ENCODE results near the gene VPS45.

VPS45 gene

GRCh38 chr1:150076066-150076465 lies 8.5 kb downstream of the VPS45 start:
- no peak for ATAC-seq
- TF ChIP-seq TSHZ2 (CRISPR knock-in tag; IDR thresholded peaks at IDR 0.05) (no peak), ZFP30 (CRISPR knock-in tag; IDR thresholded peaks at IDR 0.05) (no peak), ZC3H10 (CRISPR knock-in tag; IDR thresholded peaks at IDR 0.05) (no peak), ZNF70 (CRISPR knock-in tag; IDR thresholded peaks at IDR 0.05) (no peak), ZNF8 (CRISPR knock-in tag; IDR thresholded peaks at IDR 0.05) (no peak), PATZ1 (CRISPR knock-in tag; IDR thresholded peaks at IDR 0.05; ENCODE audit: borderline replicate concordance) (no peak), CREB5 (CRISPR knock-in tag; IDR thresholded peaks at IDR 0.05; ENCODE audit: low read depth) (no peak), ESRRG (CRISPR knock-in tag; IDR thresholded peaks at IDR 0.05) (no peak), ARNTL (CRISPR knock-in tag; IDR thresholded peaks at IDR 0.05; ENCODE audit: borderline replicate concordance, low read depth) (no peak), CSDC2 (CRISPR knock-in tag; IDR thresholded peaks at IDR 0.05) (no peak), RARB (CRISPR knock-in tag; IDR thresholded peaks at IDR 0.05) (no peak), ZFP3 (CRISPR knock-in tag; IDR thresholded peaks at IDR 0.05) (no peak)

- no peak for ATAC-seq
- TF ChIP-seq ARNTL (CRISPR knock-in tag; IDR thresholded peaks at IDR 0.05; ENCODE audit: borderline replicate concordance, low read depth): no peak
- TF ChIP-seq BACH2 (CRISPR knock-in tag; IDR thresholded peaks at IDR 0.05; ENCODE audit: borderline replicate concordance): no peak
- TF ChIP-seq, protein P1, sequence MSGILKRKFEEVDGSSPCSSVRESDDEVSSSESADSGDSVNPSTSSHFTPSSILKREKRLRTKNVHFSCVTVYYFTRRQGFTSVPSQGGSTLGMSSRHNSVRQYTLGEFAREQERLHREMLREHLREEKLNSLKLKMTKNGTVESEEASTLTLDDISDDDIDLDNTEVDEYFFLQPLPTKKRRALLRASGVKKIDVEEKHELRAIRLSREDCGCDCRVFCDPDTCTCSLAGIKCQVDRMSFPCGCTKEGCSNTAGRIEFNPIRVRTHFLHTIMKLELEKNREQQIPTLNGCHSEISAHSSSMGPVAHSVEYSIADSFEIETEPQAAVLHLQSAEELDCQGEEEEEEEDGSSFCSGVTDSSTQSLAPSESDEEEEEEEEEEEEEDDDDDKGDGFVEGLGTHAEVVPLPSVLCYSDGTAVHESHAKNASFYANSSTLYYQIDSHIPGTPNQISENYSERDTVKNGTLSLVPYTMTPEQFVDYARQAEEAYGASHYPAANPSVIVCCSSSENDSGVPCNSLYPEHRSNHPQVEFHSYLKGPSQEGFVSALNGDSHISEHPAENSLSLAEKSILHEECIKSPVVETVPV (CRISPR knock-in tag; IDR thresholded peaks at IDR 0.05): no peak
- TF ChIP-seq GLIS3 (CRISPR knock-in tag; IDR thresholded peaks at IDR 0.05): no peak
- TF ChIP-seq ESRRG (CRISPR knock-in tag; IDR thresholded peaks at IDR 0.05): no peak
- no peak for TF ChIP-seq ZFP30 (CRISPR knock-in tag; IDR thresholded peaks at IDR 0.05)
- TF ChIP-seq RARB (CRISPR knock-in tag; IDR thresholded peaks at IDR 0.05): no peak
- TF ChIP-seq ZNF565 (CRISPR knock-in tag; conservative IDR thresholded peaks at IDR 0.05; ENCODE audit: low read depth): no peak
- TF ChIP-seq ZFP3 (CRISPR knock-in tag; IDR thresholded peaks at IDR 0.05): no peak
- no peak for TF ChIP-seq ZNF8 (CRISPR knock-in tag; IDR thresholded peaks at IDR 0.05)
Observed at GRCh38 chr1:150076985-150077384, 9.4 kb downstream of the VPS45 start.

DNA sequence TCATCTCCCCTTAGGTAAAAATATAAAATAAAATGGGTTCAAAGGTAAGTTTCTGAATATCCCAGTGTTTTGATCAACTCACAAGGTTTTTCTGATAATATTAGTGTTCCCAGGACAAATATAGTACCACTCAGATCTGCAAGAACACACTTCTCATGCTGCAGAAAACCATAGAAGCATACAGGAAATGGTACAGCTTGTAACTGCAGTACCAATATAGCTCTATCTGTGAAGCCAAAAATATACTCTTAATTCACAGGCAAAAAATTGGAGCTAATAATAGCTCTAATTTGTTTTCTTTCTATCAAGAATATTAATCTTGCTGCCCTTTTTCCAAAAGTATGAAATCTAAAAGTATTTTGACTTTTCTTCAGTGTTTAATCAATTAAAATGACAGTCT lies 13.2 kb downstream of the VPS45 start:
- TF ChIP-seq CSDC2 (CRISPR knock-in tag; IDR thresholded peaks at IDR 0.05) (no peak), ARNTL (CRISPR knock-in tag; IDR thresholded peaks at IDR 0.05; ENCODE audit: borderline replicate concordance, low read depth) (no peak), ZNF565 (CRISPR knock-in tag; conservative IDR thresholded peaks at IDR 0.05; ENCODE audit: low read depth) (no peak), ZNF70 (CRISPR knock-in tag; IDR thresholded peaks at IDR 0.05) (no peak), PPARA (CRISPR knock-in tag; IDR thresholded peaks at IDR 0.05; ENCODE audit: borderline replicate concordance) (no peak), SNAI2 (CRISPR knock-in tag; IDR thresholded peaks at IDR 0.05) (no peak), OSR1 (CRISPR knock-in tag; IDR thresholded peaks at IDR 0.05) (no peak), ZFP3 (CRISPR knock-in tag; IDR thresholded peaks at IDR 0.05) (no peak), PATZ1 (CRISPR knock-in tag; IDR thresholded peaks at IDR 0.05; ENCODE audit: borderline replicate concordance) (no peak), ZFP30 (CRISPR knock-in tag; IDR thresholded peaks at IDR 0.05) (no peak), TCF4 (CRISPR knock-in tag; IDR thresholded peaks at IDR 0.05; ENCODE audit: borderline replicate concordance) (no peak), ZC3H10 (CRISPR knock-in tag; IDR thresholded peaks at IDR 0.05) (no peak), CREB5 (CRISPR knock-in tag; IDR thresholded peaks at IDR 0.05; ENCODE audit: low read depth) (no peak), ISL1 (CRISPR knock-in tag; IDR thresholded peaks at IDR 0.05) (no peak), ZNF8 (CRISPR knock-in tag; IDR thresholded peaks at IDR 0.05) (no peak), BACH2 (CRISPR knock-in tag; IDR thresholded peaks at IDR 0.05; ENCODE audit: borderline replicate concordance) (no peak), POU6F1 (CRISPR knock-in tag; IDR thresholded peaks at IDR 0.05; ENCODE audit: borderline replicate concordance, low read depth) (no peak)
- TF ChIP-seq, protein P1 (CRISPR knock-in tag; IDR thresholded peaks at IDR 0.05): no peak

More for the DNA sequence above, 13.2 kb downstream of the VPS45 start:
- no peak for ATAC-seq

All from SK-N-SH treated with all-trans-retinoic acid at 6 μM for 48 hours (cell line).